CD14-positive monocyte (primary cell): ENCODE measurements around the gene GCA. TPM values are rescaled to one million over a fixed set of nuclear protein-coding genes. Genes with fewer than 3 reads are reported as not detected.
A peak's percentile ranks its signal among the peaks of the same experiment; 100 is the strongest.

Source experiments
- DNase-seq, 3 donors: peaks; one replicate each; pipeline ENCODE4 v3.0.0-alpha.2; 2011 to 2022
- H2AFZ ChIP-seq: 2 replicates; pipeline ENCODE4 v1.6.0; 2012; ENCODE audit warnings: mild to moderate bottlenecking, low read depth, low read length, inconsistent platforms; ENCODE audit not compliant: insufficient read depth, poor library complexity, severe bottlenecking
- H3K27ac ChIP-seq, 2 donors: 1 replicate in 1 of 2; 2 replicates in 1 of 2; pipeline ENCODE4 v1.5.1; 2012 to 2013; ENCODE audit warnings: low read length in 2 of 2, control low read depth in 1 of 2, inconsistent platforms in 1 of 2, low read depth in 1 of 2, mild to moderate bottlenecking in 1 of 2
- H3K27me3 ChIP-seq, 2 donors: one replicate each; pipeline versions ENCODE4 v1.6.0 to v1.6.1; 2011 to 2013; ENCODE audit warnings: low read length in 2 of 2; ENCODE audit not compliant: control insufficient read depth in 2 of 2, insufficient read depth in 2 of 2
- H3K36me3 ChIP-seq, 2 donors: replicated peaks in 1 of 2; 1 replicate in 1 of 2; 2 replicates in 1 of 2; pipeline versions ENCODE4 v1.5.1 to v1.6.1; 2012 to 2013; ENCODE audit warnings: low read length in 2 of 2, control low read depth in 1 of 2, inconsistent platforms in 1 of 2, mild to moderate bottlenecking in 1 of 2; ENCODE audit not compliant: insufficient read depth in 2 of 2, control insufficient read depth in 1 of 2
- H3K4me1 ChIP-seq, 2 donors: 1 replicate in 1 of 2; 2 replicates in 1 of 2; pipeline versions ENCODE4 v1.5.1 to v1.6.1; 2012 to 2013; ENCODE audit warnings: low read length in 2 of 2, control low read depth in 1 of 2, inconsistent platforms in 1 of 2, mild to moderate bottlenecking in 1 of 2, moderate library complexity in 1 of 2; ENCODE audit not compliant: insufficient read depth in 2 of 2, control insufficient read depth in 1 of 2
- H3K4me2 ChIP-seq: replicated peaks from 2 replicates; pipeline ENCODE3; 2012; ENCODE audit warnings: low read length, moderate library complexity, mild to moderate bottlenecking; ENCODE audit not compliant: poor library complexity, severe bottlenecking; ENCODE audit errors: extremely low read depth
- H3K4me3 ChIP-seq, 3 experiments: fragments of 200-600 bp in 1 of 3; sonication (generic) in 1 of 3; replicated peaks in 1 of 3; 1 replicate in 2 of 3; 2 replicates in 1 of 3; pipeline ENCODE4 v1.5.1; 2011 to 2013; ENCODE audit warnings: low read length in 3 of 3, mild to moderate bottlenecking in 3 of 3, control low read depth in 2 of 3, low read depth in 2 of 3, inconsistent platforms in 1 of 3, moderate library complexity in 1 of 3
- H3K79me2 ChIP-seq: 2 replicates; pipeline ENCODE4 v1.6.0; 2012; ENCODE audit warnings: mild to moderate bottlenecking, control low read depth, inconsistent platforms, low read length, moderate library complexity; ENCODE audit not compliant: insufficient read depth
- H3K9ac ChIP-seq: 2 replicates; pipeline ENCODE4 v1.6.0; 2017; ENCODE audit warnings: low read length, mild to moderate bottlenecking; ENCODE audit not compliant: insufficient read depth, poor library complexity, severe bottlenecking
- H3K9me3 ChIP-seq, 2 donors: replicated peaks in 1 of 2; 1 replicate in 1 of 2; 2 replicates in 1 of 2; pipeline versions ENCODE4 v1.5.1 to v1.6.1; 2012 to 2013; ENCODE audit warnings: low read length in 2 of 2, control low read depth in 1 of 2; ENCODE audit not compliant: control insufficient read depth in 1 of 2, insufficient read depth in 1 of 2
- H4K20me1 ChIP-seq: 2 replicates; pipeline ENCODE4 v1.6.0; 2012; ENCODE audit warnings: mild to moderate bottlenecking, low read length, control low read depth, moderate library complexity; ENCODE audit not compliant: insufficient read depth
- H3K27ac Mint-ChIP-seq, 7 donors: one replicate each; pipeline ENCODE4 v1.8.0; 2020; ENCODE audit warnings: mild to moderate bottlenecking in 7 of 7, mixed read lengths in 7 of 7, moderate library complexity in 6 of 7, inconsistent platforms in 2 of 7
- H3K27me3 Mint-ChIP-seq, 3 donors: one replicate each; pipeline ENCODE4 v1.8.0; 2021 to 2022; ENCODE audit warnings: low read depth in 3 of 3, mild to moderate bottlenecking in 3 of 3, mixed read lengths in 3 of 3, moderate library complexity in 3 of 3, inconsistent platforms in 1 of 3
- H3K36me3 Mint-ChIP-seq, 2 donors: one replicate each; pipeline ENCODE4 v1.8.0; 2020; ENCODE audit warnings: mixed read lengths in 2 of 2, inconsistent platforms in 1 of 2, mild to moderate bottlenecking in 1 of 2
- H3K4me1 Mint-ChIP-seq: one replicate; pipeline ENCODE4 v1.8.0; 2020; ENCODE audit warnings: mild to moderate bottlenecking, mixed read lengths
- H3K4me3 Mint-ChIP-seq, 2 donors: one replicate each; pipeline ENCODE4 v1.8.0; 2020; ENCODE audit warnings: mild to moderate bottlenecking in 2 of 2, mixed read lengths in 2 of 2, moderate library complexity in 1 of 2
- H3K9me3 Mint-ChIP-seq, 7 donors: one replicate each; pipeline ENCODE4 v1.8.0; 2020 to 2022; ENCODE audit warnings: mixed read lengths in 7 of 7, mild to moderate bottlenecking in 6 of 7, moderate library complexity in 6 of 7, inconsistent platforms in 2 of 7
- CTCF ChIP-seq: fragments of 200-600 bp; IDR thresholded peaks from one replicate; pipeline ENCODE4 v1.8.0; 2022; ENCODE audit warnings: antibody characterized with exemption, mild to moderate bottlenecking
- WGBS: methylation state at CpG from one replicate; pipeline ENCODE4 v1.1.5; 2013; ENCODE audit warnings: missing lambda C conversion rate; ENCODE audit not compliant: insufficient coverage; 5-methylcytosine and 5-hydroxymethylcytosine counted together
- intact Hi-C, 2 donors: fragments of 100-400 bp; cut with micrococcal nuclease; formaldehyde crosslinking; loops; one replicate each; pipeline versions ENCODE4 v1.15.0 to v1.15.1; 2023
- polyA plus RNA-seq, 3 donors: library from polyadenylated mRNA; depleted of rRNA in 1 of 3; unstranded in 2 of 3; stranded (reverse) in 1 of 3; fragments of 300-500 nt in 2 of 3; fragments of >200 nt in 1 of 3; fragmentation: Illumina TruSeq in 2 of 3; gene quantifications; 1 replicate in 2 of 3; 2 replicates in 1 of 3; pipeline ENCODE4 v1.2.3, GENCODE V29; 2012 to 2021

GCA gene
- polyA plus RNA-seq, 3 donors: 129 to 441 (median 400) TPM

GRCh38 chr2:162330881-162331280 lies 13.1 kb upstream of the GCA start:
- H3K4me1 ChIP-seq: peaks cover 0 to 5% of the 10 kb centered on the region in 2 donors
- no CpG with 5 or more reads among the region's 1 CpG for WGBS
- no peak overlapping the region for H3K9ac ChIP-seq

GRCh38 chr2:162333968-162334367 lies 10.0 kb upstream of the GCA start:
- Histone ChIP-seq H3K27me3 (no peaks in the 10 kb centered on the region), H3K9me3 (no peaks in the 10 kb centered on the region), H3K36me3 (no peaks in the 10 kb centered on the region), H3K79me2 (peaks cover 7% of the 10 kb centered on the region), H3K4me1 (peaks cover 14 to 26% of the 10 kb centered on the region in 2 donors), H2AFZ (no peak overlapping the region), H3K27ac (no peak overlapping the region), H3K4me2 (no peak overlapping the region), H4K20me1 (no peaks in the 10 kb centered on the region), H3K4me3 (no peak overlapping the region), H3K9ac (no peak overlapping the region)
- Mint-ChIP-seq H3K36me3 (no peaks in the 10 kb centered on the region), H3K4me3 (no peak overlapping the region), H3K27ac (peak overlapping the region in 1 of 7 donors; percentile 46), H3K4me1 (peaks cover 31% of the 10 kb centered on the region), H3K9me3 (no peaks in the 10 kb centered on the region), H3K27me3 (no peaks in the 10 kb centered on the region)
- WGBS: no CpG with 5 or more reads among the region's 3 CpGs
- peak in 2 of 3 donors; percentile 33 to 35 for DNase-seq
- intact Hi-C loops: no loop called here
- TF ChIP-seq CTCF: peak; percentile 65

More at GRCh38 chr2:162330881-162331280, 13.1 kb upstream of the GCA start:
- intact Hi-C loops: no loop called here
- no peaks in the 10 kb centered on the region for H3K9me3 ChIP-seq
- H3K27me3 Mint-ChIP-seq: peaks cover 0 to 1% (median 0%) of the 10 kb centered on the region in 3 donors
- no peak overlapping the region for H3K27ac ChIP-seq
- no peak for DNase-seq
- no peaks in the 10 kb centered on the region for H3K36me3 Mint-ChIP-seq
- H3K4me3 ChIP-seq: no peak overlapping the region
- no peak overlapping the region for H2AFZ ChIP-seq
- no peak overlapping the region for H3K4me2 ChIP-seq
- no peak for TF ChIP-seq CTCF
- no peak overlapping the region for H3K4me3 Mint-ChIP-seq
- H3K27ac Mint-ChIP-seq: no peak overlapping the region
- no peaks in the 10 kb centered on the region for H3K79me2 ChIP-seq
- H3K9me3 Mint-ChIP-seq: no peaks in the 10 kb centered on the region
- H3K4me1 Mint-ChIP-seq: peaks cover 21% of the 10 kb centered on the region
- H3K27me3 ChIP-seq: no peaks in the 10 kb centered on the region
- H4K20me1 ChIP-seq: no peaks in the 10 kb centered on the region
- H3K36me3 ChIP-seq: no peaks in the 10 kb centered on the region
